ENCODE measurements around the gene NAGA.

The NAGA gene

GRCh38 chr22:42056757-42057511 lies 13.7 kb downstream of the NAGA start:
- H2AFZ ChIP-seq (ENCODE audit: low read depth): no peak overlapping the region
- TF ChIP-seq, protein P1, sequence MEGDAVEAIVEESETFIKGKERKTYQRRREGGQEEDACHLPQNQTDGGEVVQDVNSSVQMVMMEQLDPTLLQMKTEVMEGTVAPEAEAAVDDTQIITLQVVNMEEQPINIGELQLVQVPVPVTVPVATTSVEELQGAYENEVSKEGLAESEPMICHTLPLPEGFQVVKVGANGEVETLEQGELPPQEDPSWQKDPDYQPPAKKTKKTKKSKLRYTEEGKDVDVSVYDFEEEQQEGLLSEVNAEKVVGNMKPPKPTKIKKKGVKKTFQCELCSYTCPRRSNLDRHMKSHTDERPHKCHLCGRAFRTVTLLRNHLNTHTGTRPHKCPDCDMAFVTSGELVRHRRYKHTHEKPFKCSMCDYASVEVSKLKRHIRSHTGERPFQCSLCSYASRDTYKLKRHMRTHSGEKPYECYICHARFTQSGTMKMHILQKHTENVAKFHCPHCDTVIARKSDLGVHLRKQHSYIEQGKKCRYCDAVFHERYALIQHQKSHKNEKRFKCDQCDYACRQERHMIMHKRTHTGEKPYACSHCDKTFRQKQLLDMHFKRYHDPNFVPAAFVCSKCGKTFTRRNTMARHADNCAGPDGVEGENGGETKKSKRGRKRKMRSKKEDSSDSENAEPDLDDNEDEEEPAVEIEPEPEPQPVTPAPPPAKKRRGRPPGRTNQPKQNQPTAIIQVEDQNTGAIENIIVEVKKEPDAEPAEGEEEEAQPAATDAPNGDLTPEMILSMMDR (conservative IDR thresholded peaks at IDR 0.05; ENCODE audit: low read depth, low read length): no peak

DNA sequence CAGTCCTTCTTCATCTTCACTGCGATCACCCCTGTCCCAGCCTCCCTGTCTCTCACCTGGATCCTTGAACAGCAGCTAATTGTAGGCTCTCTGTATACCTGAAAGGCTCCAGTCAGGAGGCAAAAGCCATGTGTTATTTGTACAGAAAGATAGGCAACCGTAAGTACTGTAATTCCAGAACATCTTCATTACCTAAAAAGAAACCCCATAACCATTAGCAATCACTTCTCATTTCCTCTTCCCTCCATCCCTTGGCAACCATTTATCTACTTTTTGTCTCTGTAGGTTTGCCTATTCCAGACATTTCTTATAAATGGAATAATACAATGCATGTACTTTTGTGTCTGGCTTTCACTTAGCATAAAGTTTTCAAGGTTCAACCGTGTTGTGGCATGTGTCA lies 17.8 kb downstream of the NAGA start:
- Histone ChIP-seq H3K27ac (no peak overlapping the region), H3K79me2 (ENCODE audit: insufficient read depth, low read depth) (no peaks in the 10 kb centered on the region), H3K4me2 (no peak overlapping the region), H2AFZ (ENCODE audit: low read depth) (no peak overlapping the region), H3K4me3 (IDR thresholded peaks at IDR 0.05; ENCODE audit: insufficient read depth, low read depth, low read length) (no peak overlapping the region), H4K20me1 (ENCODE audit: insufficient read depth) (no peaks in the 10 kb centered on the region), H3K36me3 (ENCODE audit: insufficient read depth) (no peaks in the 10 kb centered on the region), H3K9ac (no peak overlapping the region), H3K4me1 (ENCODE audit: low read depth, poor library complexity, severe bottlenecking) (no peaks in the 10 kb centered on the region), H3K27me3 (ENCODE audit: insufficient read depth, low read depth) (no peaks in the 10 kb centered on the region)
- TF ChIP-seq, protein P1 (conservative IDR thresholded peaks at IDR 0.05; ENCODE audit: low read depth, low read length): no peak

More at GRCh38 chr22:42056757-42057511, 13.7 kb downstream of the NAGA start:
- H3K27me3 ChIP-seq (ENCODE audit: insufficient read depth, low read depth): no peaks in the 10 kb centered on the region
- no peaks in the 10 kb centered on the region for H4K20me1 ChIP-seq (ENCODE audit: insufficient read depth)
- no peak overlapping the region for H3K4me2 ChIP-seq
- H3K27ac ChIP-seq: no peak overlapping the region
- H3K79me2 ChIP-seq (ENCODE audit: insufficient read depth, low read depth): no peaks in the 10 kb centered on the region
- H3K4me3 ChIP-seq (IDR thresholded peaks at IDR 0.05; ENCODE audit: insufficient read depth, low read depth, low read length): no peak overlapping the region
- no peaks in the 10 kb centered on the region for H3K36me3 ChIP-seq (ENCODE audit: insufficient read depth)
- H3K4me1 ChIP-seq (ENCODE audit: low read depth, poor library complexity, severe bottlenecking): no peaks in the 10 kb centered on the region
- H3K9ac ChIP-seq: no peak overlapping the region

DNA sequence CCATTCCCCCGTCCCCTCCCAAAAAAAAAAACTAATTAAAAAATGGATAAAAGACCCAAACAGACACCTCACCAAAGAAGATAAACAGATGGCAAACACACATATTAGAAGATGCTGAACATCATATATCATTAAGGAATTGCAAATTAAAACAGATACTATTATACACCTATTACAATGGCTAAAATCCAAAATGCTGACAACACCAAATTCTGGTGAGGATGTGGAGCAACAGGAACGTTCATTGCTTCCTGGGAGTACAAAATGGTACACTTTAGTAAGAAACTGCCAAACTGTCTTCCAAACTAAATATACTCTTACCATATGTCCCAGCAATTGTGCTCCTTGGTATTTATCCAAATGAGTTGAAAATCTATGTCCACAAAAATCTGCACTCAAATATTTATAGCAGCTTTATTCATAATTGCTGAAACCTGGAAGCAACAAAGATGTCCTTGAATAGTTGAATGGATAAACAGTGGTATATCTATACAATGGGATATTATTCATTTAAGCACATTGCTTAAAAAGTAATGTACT lies 19.9 kb downstream of the NAGA start:
- H3K4me2 ChIP-seq: no peak overlapping the region

DNA sequence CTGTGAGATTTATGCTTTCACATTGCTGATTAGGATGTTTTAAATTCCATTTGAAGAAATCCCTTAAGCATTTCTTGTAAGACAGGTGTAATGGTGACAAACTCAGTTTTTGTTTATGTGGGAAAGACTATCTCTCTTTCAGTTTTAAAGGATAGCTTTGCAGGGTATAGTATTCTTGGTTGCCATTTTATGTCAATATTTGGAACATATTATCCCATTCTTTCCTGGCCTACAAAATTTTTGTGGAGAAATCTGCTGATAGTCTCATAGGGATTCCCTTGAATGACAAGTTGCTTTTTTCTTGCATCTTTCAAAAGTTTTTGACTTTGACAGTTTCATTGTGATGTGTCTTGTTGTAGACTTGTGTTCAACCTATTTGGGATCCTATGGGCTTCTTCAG lies 28.8 kb downstream of the NAGA start:
- TF ChIP-seq, protein P1 (conservative IDR thresholded peaks at IDR 0.05; ENCODE audit: low read depth, low read length): no peak
- Histone ChIP-seq H3K9ac (no peak overlapping the region), H4K20me1 (ENCODE audit: insufficient read depth) (no peaks in the 10 kb centered on the region), H2AFZ (ENCODE audit: low read depth) (no peak overlapping the region), H3K79me2 (ENCODE audit: insufficient read depth, low read depth) (no peaks in the 10 kb centered on the region), H3K36me3 (ENCODE audit: insufficient read depth) (no peaks in the 10 kb centered on the region), H3K4me1 (ENCODE audit: low read depth, poor library complexity, severe bottlenecking) (peaks cover 5% of the 10 kb centered on the region), H3K27ac (no peak overlapping the region), H3K4me2 (no peak overlapping the region), H3K4me3 (IDR thresholded peaks at IDR 0.05; ENCODE audit: insufficient read depth, low read depth, low read length) (no peak overlapping the region), H3K27me3 (ENCODE audit: insufficient read depth, low read depth) (no peaks in the 10 kb centered on the region)

More for the DNA sequence above, 19.9 kb downstream of the NAGA start:
- no peaks in the 10 kb centered on the region for H3K27me3 ChIP-seq (ENCODE audit: insufficient read depth, low read depth)
- H3K9ac ChIP-seq: no peak overlapping the region
- H3K27ac ChIP-seq: no peak overlapping the region
- peaks cover 11% of the 10 kb centered on the region for H3K4me1 ChIP-seq (ENCODE audit: low read depth, poor library complexity, severe bottlenecking)
- H3K36me3 ChIP-seq (ENCODE audit: insufficient read depth): no peaks in the 10 kb centered on the region
- no peaks in the 10 kb centered on the region for H3K79me2 ChIP-seq (ENCODE audit: insufficient read depth, low read depth)
- no peaks in the 10 kb centered on the region for H4K20me1 ChIP-seq (ENCODE audit: insufficient read depth)
- H2AFZ ChIP-seq (ENCODE audit: low read depth): no peak overlapping the region
- TF ChIP-seq, protein P1 (conservative IDR thresholded peaks at IDR 0.05; ENCODE audit: low read depth, low read length): no peak
- H3K4me3 ChIP-seq (IDR thresholded peaks at IDR 0.05; ENCODE audit: insufficient read depth, low read depth, low read length): no peak overlapping the region
